OCI-LY3 (cell line): ENCODE data around the gene NFIC.

Source experiments
- EZH2phosphoT487 ChIP-seq: fragments of 200-600 bp; shearing (Covaris generic); IDR thresholded peaks from 2 replicates; pipeline ENCODE4 v1.6.1; 2018; ENCODE audit warnings: antibody characterized with exemption, mixed run types, low read depth
- TF ChIP-seq, protein P1 (sequence below): fragments of 200-600, 300-600 bp; sonication (generic); IDR thresholded peaks from 2 replicates; pipeline ENCODE4 v1.5.1; 2014; ENCODE audit warnings: antibody characterized with exemption, low read length, low read depth

DNA sequence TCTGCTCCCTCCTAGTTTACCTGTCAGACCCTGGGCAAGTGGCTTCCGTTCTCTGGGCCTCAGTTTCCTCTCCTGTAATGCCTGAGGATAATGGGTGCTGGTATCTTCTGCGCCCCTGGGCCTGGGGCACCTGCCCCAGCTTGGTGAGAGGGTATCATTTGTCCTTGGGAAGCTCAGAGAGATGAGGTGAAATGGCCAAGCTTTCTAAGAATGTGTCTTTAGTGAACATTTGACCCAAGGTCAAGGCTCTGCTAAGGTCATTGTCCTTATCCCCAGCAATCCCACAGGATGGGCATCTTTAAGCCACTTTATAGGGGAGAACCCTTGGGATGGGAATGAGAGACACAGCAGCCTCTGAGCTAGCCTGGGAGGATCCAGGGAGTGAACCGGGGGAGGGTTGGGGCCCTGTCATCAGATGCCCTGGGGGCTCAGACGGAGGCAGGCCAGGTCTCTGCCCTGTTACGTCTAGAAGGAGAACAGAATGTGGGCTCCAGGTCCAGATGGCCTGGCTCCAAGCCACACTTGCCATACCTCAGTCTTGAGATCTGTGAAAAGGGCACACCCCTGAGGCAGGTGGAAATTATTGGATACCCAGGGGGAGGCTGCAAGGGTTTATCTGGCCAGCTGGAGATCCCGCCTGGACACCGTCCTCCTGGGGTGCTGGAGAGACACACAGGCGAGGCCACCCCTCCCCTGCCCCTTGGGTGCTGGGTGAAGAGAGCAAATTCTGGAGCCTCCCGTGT, 1.1 kb upstream of the NFIC start:
- TF ChIP-seq, protein P1, sequence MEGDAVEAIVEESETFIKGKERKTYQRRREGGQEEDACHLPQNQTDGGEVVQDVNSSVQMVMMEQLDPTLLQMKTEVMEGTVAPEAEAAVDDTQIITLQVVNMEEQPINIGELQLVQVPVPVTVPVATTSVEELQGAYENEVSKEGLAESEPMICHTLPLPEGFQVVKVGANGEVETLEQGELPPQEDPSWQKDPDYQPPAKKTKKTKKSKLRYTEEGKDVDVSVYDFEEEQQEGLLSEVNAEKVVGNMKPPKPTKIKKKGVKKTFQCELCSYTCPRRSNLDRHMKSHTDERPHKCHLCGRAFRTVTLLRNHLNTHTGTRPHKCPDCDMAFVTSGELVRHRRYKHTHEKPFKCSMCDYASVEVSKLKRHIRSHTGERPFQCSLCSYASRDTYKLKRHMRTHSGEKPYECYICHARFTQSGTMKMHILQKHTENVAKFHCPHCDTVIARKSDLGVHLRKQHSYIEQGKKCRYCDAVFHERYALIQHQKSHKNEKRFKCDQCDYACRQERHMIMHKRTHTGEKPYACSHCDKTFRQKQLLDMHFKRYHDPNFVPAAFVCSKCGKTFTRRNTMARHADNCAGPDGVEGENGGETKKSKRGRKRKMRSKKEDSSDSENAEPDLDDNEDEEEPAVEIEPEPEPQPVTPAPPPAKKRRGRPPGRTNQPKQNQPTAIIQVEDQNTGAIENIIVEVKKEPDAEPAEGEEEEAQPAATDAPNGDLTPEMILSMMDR = no peak
- TF ChIP-seq EZH2phosphoT487 = no peak
